ENCODE data around the gene JCAD. TPM values are rescaled to one million over a fixed set of nuclear protein-coding genes. Genes with fewer than 3 reads are reported as not detected.
A peak's percentile ranks its signal among the peaks of the same experiment; 100 is the strongest.

Gene JCAD
- total RNA-seq, 1 experiment from 2014 or later = 0.77 TPM

GRCh38 chr10:29993319-29993915 lies 66.0 kb downstream of the JCAD start:
- no peak overlapping the region for H3K27ac ChIP-seq (ENCODE audit: insufficient read length, low read depth, low read length)
- no peak overlapping the region for H2AK5ac ChIP-seq (ENCODE audit: insufficient read length, low read length)
- H3K9ac ChIP-seq (ENCODE audit: extremely low read depth, insufficient read length, low read length) = no peak overlapping the region
- no peaks in the 10 kb centered on the region for H3K27me3 ChIP-seq (ENCODE audit: insufficient read depth, low read length)
- no peak overlapping the region for H4K8ac ChIP-seq (replicated peaks; ENCODE audit: insufficient read length, low read depth, low read length)
- no peak overlapping the region for H2BK12ac ChIP-seq (ENCODE audit: insufficient read length, low read depth, low read length)
- no peak overlapping the region for H2BK120ac ChIP-seq (ENCODE audit: low read depth, low read length, poor library complexity, severe bottlenecking)
- no peaks in the 10 kb centered on the region for H3K79me2 ChIP-seq (ENCODE audit: insufficient read depth, low read length)
- no peak overlapping the region for H3K4me2 ChIP-seq (ENCODE audit: insufficient read depth, insufficient read length, low read length)
- H3T11ph ChIP-seq (ENCODE audit: low read length) = no peak overlapping the region
- H3K4me1 ChIP-seq (ENCODE audit: insufficient read depth, low read length) = no peaks in the 10 kb centered on the region; the same call in 1 of the 2 replicates
- no peak overlapping the region for H3K23ac ChIP-seq (ENCODE audit: insufficient read length, low read depth, low read length)
- Mint-ChIP-seq H3K27me3 (ENCODE audit: low read depth) (peaks cover 3% of the 10 kb centered on the region), H3K9me3 (peaks cover 0 to 1% of the 10 kb centered on the region in 2 experiments; a peak in 2 of 5 replicates), H3K36me3 (ENCODE audit: insufficient read depth in 1 of 3, low read depth in 3 of 3) (no peaks in the 10 kb centered on the region), H3K4me3 (no peak overlapping the region), H3K4me1 (peaks cover 0 to 3% of the 10 kb centered on the region in 2 experiments; a peak in 1 of 4 replicates), H3K27ac (peak overlapping the region in 1 of 3 experiments; percentile 44; a peak in 2 of 7 replicates)
- H3K79me1 ChIP-seq (ENCODE audit: insufficient read depth, low read depth, low read length, poor library complexity, severe bottlenecking) = no peaks in the 10 kb centered on the region
- H3K56ac ChIP-seq (ENCODE audit: insufficient read length, low read depth, low read length) = no peak overlapping the region
- no peak for TF ChIP-seq CTCF (conservative IDR thresholded peaks at IDR 0.05)
- no CpG with 5 or more reads among the region's 18 CpGs for WGBS (ENCODE audit: extremely low coverage, insufficient read length, low lambda C conversion rate)
- no peak overlapping the region for H2BK15ac ChIP-seq (ENCODE audit: low read depth, low read length)
- H2AFZ ChIP-seq (ENCODE audit: low read length) = no peak overlapping the region
- no peak overlapping the region for H3K18ac ChIP-seq (ENCODE audit: insufficient read length, low read depth, low read length)
- H3K23me2 ChIP-seq (ENCODE audit: insufficient read length, low read depth, low read length, poor library complexity, severe bottlenecking) = no peaks in the 10 kb centered on the region
- no peak overlapping the region for H4K5ac ChIP-seq (ENCODE audit: insufficient read length, low read depth, low read length)
- no peaks in the 10 kb centered on the region for H3K9me3 ChIP-seq (ENCODE audit: control insufficient read depth, low read depth, low read length)
- H2BK5ac ChIP-seq (ENCODE audit: insufficient read length, low read length) = no peak overlapping the region
- no peak overlapping the region for H4K91ac ChIP-seq (ENCODE audit: insufficient read length, low read depth, low read length)
- no peak overlapping the region for H3K4ac ChIP-seq (ENCODE audit: low read depth, low read length)
- DNase-seq = no peak
- no peak overlapping the region for H2BK20ac ChIP-seq (ENCODE audit: low read depth, low read length, poor library complexity, severe bottlenecking)
- H3K14ac ChIP-seq (ENCODE audit: insufficient read depth, low read length) = no peak overlapping the region
- H4K20me1 ChIP-seq (ENCODE audit: control insufficient read depth, insufficient read depth, insufficient read length) = no peaks in the 10 kb centered on the region
